ENCODE data around the gene SLC16A9.

Gene SLC16A9

GRCh38 chr10:59621771-59622170 is 87.9 kb downstream of the SLC16A9 start:
- no peak for DNase-seq
- in situ Hi-C loops (cut with HindIII; ENCODE audit: low pct_ligation_motif_present, low pct_unique_long_range_greater_than_20kb, low sequenced_read_pairs), result loop anchor here (25.0 kb wide), 1 partner anchor 191 kb away; no protein-coding TSS in a partner anchor

GRCh38 chr10:59618666-59619065 is 91.0 kb downstream of the SLC16A9 start:
- DNase-seq, result no peak
- in situ Hi-C loops (cut with HindIII; ENCODE audit: low pct_ligation_motif_present, low pct_unique_long_range_greater_than_20kb, low sequenced_read_pairs), result loop anchor here (25.0 kb wide), 1 partner anchor 194 kb away; no protein-coding TSS in a partner anchor

GRCh38 chr10:59617996-59618395 is 91.7 kb downstream of the SLC16A9 start:
- no peak for DNase-seq
- in situ Hi-C loops (cut with HindIII; ENCODE audit: low pct_ligation_motif_present, low pct_unique_long_range_greater_than_20kb, low sequenced_read_pairs), result loop anchor here (25.0 kb wide), 1 partner anchor 194 kb away; no protein-coding TSS in a partner anchor

- no peak for DNase-seq
- in situ Hi-C loops (cut with HindIII; ENCODE audit: low pct_ligation_motif_present, low pct_unique_long_range_greater_than_20kb, low sequenced_read_pairs), result loop anchor here (25.0 kb wide), 1 partner anchor 201 kb away; no protein-coding TSS in a partner anchor
These were observed 98.6 kb downstream of the SLC16A9 start for GRCh38 chr10:59611048-59611447.

- in situ Hi-C loops (cut with HindIII; ENCODE audit: low pct_ligation_motif_present, low pct_unique_long_range_greater_than_20kb, low sequenced_read_pairs), result loop anchor here (25.0 kb wide), 1 partner anchor 204 kb away; no protein-coding TSS in a partner anchor
- DNase-seq, result no peak
These were observed 101.7 kb downstream of the SLC16A9 start for GRCh38 chr10:59607970-59608369.

- in situ Hi-C loops (cut with HindIII; ENCODE audit: low pct_ligation_motif_present, low pct_unique_long_range_greater_than_20kb, low sequenced_read_pairs), result loop anchor here (25.0 kb wide), 1 partner anchor 206 kb away; no protein-coding TSS in a partner anchor
- no peak for DNase-seq
These were observed 103.1 kb downstream of the SLC16A9 start for GRCh38 chr10:59606551-59606961.

GRCh38 chr10:59601985-59602384 is 107.7 kb downstream of the SLC16A9 start:
- in situ Hi-C loops (cut with HindIII; ENCODE audit: low pct_ligation_motif_present, low pct_unique_long_range_greater_than_20kb, low sequenced_read_pairs), result loop anchor here (25.0 kb wide), 1 partner anchor 210 kb away; no protein-coding TSS in a partner anchor
- DNase-seq, result no peak

All from ACHN (cell line).